A549 (cell line): ENCODE measurements around the gene PDXK.

Experiments
- MAX ChIP-seq: IDR thresholded peaks from 2 replicates; pipeline ENCODE4 v1.6.1; 2012
- TF ChIP-seq, protein P1 (sequence below): fragments of >200 bp; sonication (Bioruptor Twin); formaldehyde crosslinking; IDR thresholded peaks from 3 replicates; pipeline ENCODE4 v1.5.1; 2016

DNA sequence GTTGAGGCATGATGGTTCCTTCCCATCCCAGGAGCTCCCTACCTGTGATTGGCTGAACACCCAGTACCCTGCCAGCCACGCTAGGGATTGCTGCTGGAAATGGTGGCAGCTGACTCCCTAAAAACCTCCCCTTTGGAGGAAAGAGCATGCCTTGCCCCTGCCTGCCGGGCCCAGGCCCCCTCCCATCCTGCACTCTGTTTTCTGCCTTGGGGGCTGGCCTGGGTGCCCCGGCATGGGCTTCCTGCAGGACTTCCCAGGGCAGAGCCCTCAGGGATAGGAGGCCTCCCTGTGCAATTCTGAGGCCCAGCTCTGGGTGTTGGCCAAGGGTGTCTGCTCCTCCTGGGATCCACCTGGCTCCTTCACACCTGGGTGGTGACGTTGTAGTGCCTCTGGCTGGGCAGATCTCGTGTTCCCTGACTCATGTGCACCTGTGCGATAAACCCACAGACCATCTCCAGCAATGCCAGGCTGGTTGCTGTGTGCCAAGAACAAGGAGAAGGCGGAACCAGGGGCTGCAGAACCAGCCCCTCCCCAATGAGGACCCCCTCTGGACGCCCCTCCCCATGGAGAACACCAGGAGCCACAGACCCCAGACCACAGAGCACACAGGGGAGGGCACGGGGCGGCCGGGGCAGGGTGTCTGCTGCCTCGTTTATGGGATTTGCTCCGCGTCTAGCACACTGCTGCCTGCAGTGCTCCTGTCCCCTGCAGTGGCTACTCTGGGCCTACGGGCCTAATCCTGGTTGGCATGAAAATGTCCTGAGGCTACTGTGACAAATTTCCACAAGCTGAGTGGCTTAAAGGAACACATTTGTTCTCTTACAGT is 43.6 kb downstream of the PDXK start:
- no peak for TF ChIP-seq MAX
- TF ChIP-seq, protein P1, sequence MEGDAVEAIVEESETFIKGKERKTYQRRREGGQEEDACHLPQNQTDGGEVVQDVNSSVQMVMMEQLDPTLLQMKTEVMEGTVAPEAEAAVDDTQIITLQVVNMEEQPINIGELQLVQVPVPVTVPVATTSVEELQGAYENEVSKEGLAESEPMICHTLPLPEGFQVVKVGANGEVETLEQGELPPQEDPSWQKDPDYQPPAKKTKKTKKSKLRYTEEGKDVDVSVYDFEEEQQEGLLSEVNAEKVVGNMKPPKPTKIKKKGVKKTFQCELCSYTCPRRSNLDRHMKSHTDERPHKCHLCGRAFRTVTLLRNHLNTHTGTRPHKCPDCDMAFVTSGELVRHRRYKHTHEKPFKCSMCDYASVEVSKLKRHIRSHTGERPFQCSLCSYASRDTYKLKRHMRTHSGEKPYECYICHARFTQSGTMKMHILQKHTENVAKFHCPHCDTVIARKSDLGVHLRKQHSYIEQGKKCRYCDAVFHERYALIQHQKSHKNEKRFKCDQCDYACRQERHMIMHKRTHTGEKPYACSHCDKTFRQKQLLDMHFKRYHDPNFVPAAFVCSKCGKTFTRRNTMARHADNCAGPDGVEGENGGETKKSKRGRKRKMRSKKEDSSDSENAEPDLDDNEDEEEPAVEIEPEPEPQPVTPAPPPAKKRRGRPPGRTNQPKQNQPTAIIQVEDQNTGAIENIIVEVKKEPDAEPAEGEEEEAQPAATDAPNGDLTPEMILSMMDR: no peak
